Bronchial epithelial cell (primary cell): ENCODE measurements around the gene SLC20A1. TPM values are rescaled to one million over a fixed set of nuclear protein-coding genes. Genes with fewer than 3 reads are reported as not detected.
"Not testable (repeated sequence)": the region's sequence is repeated elsewhere in the genome, so short reads cannot be mapped to it uniquely, and the experiment has no call there.

Experiments used
- DNase-seq: peaks from one replicate; pipeline ENCODE4 v3.0.0-alpha.2; 2010; ENCODE audit warnings: low read depth
- FAIRE-seq: peaks from 2 replicates; lab custom pipeline; 2011; peaks lifted over from hg19 to GRCh38; lab: Jason Lieb, UNC
- H3K27me3 ChIP-seq: 2 replicates; pipeline ENCODE4 v1.5.1; 2011; ENCODE audit warnings: low read length; ENCODE audit not compliant: control insufficient read depth, insufficient read depth
- H3K36me3 ChIP-seq: 2 replicates; pipeline ENCODE4 v1.5.1; 2011; ENCODE audit warnings: low read length; ENCODE audit not compliant: control insufficient read depth, insufficient read depth
- H3K4me3 ChIP-seq: 2 replicates; pipeline ENCODE4 v1.5.1; 2011; ENCODE audit warnings: mild to moderate bottlenecking, low read depth, low read length, control low read depth
- total RNA-seq: library from RNA; depleted of rRNA; stranded (reverse); fragments of >200 nt; gene quantifications from 2 replicates; pipeline ENCODE4 v1.2.1, GENCODE V29; 2014
- TF ChIP-seq, protein P1 (sequence below): IDR thresholded peaks from 2 replicates; pipeline ENCODE4 v1.5.1; 2011; ENCODE audit warnings: mild to moderate bottlenecking, moderate library complexity, low read length, control low read depth, inconsistent platforms; ENCODE audit not compliant: insufficient read depth, severe bottlenecking

SLC20A1 gene
- total RNA-seq, 1 donor from 2014 or later, result 63.4 TPM

DNA sequence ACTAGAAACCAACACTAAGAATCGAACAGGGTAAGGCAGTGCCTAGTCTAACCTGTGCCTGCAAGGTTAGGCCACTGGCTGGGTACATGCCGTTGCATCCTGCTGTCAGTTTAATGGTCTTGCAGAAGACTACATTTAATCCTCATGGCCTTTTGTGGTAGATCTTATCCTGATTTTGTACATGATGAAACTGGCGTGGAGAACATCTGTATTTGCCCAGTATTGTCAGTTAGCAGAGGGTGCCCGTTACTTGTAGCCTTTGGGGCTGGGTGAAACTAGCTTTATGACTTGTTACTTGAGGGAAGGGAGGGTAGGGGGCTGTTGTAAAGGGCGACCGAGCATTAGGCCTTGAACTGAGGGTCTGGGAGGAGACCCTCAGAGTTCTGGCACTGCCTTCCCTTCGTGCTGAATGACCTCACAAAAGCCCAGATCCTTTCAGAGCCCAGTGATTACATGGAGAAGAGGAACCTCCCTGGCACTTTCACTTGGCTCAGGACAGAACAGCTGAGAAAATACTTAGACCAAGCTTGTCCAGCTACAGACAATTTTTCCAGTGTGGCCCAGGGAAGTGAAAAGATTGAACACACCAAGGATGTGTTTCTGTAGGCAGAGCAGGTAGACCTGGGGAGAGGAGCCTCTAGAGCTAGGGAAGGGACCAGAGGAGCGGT lies 19.5 kb downstream of the SLC20A1 start:
- no peak for DNase-seq

DNA sequence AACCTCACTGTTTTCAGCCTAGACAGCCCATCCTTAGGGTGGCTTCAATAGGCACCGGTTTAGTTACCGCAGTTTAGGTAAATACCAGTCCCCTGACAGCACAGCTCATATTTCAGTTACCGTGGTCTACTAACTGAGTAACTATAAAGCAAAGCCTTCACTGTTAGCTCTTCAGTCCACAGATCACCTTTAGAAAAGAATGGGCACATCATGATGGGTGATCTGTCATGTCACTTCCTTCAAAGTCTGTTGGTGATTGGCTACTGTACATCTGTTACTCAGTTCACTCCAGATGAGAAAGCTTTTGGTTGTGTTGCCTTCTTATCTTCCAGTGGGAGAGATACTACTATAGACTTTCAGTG lies 21.0 kb downstream of the SLC20A1 start:
- no peak for FAIRE-seq

More for the DNA sequence above, 19.5 kb downstream of the SLC20A1 start:
- no peak for FAIRE-seq
- TF ChIP-seq, protein P1, sequence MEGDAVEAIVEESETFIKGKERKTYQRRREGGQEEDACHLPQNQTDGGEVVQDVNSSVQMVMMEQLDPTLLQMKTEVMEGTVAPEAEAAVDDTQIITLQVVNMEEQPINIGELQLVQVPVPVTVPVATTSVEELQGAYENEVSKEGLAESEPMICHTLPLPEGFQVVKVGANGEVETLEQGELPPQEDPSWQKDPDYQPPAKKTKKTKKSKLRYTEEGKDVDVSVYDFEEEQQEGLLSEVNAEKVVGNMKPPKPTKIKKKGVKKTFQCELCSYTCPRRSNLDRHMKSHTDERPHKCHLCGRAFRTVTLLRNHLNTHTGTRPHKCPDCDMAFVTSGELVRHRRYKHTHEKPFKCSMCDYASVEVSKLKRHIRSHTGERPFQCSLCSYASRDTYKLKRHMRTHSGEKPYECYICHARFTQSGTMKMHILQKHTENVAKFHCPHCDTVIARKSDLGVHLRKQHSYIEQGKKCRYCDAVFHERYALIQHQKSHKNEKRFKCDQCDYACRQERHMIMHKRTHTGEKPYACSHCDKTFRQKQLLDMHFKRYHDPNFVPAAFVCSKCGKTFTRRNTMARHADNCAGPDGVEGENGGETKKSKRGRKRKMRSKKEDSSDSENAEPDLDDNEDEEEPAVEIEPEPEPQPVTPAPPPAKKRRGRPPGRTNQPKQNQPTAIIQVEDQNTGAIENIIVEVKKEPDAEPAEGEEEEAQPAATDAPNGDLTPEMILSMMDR, result no peak
- H3K4me3 ChIP-seq, result no peak overlapping the region
- peaks cover 1% of the 10 kb centered on the region for H3K36me3 ChIP-seq
- no peaks in the 10 kb centered on the region for H3K27me3 ChIP-seq

DNA sequence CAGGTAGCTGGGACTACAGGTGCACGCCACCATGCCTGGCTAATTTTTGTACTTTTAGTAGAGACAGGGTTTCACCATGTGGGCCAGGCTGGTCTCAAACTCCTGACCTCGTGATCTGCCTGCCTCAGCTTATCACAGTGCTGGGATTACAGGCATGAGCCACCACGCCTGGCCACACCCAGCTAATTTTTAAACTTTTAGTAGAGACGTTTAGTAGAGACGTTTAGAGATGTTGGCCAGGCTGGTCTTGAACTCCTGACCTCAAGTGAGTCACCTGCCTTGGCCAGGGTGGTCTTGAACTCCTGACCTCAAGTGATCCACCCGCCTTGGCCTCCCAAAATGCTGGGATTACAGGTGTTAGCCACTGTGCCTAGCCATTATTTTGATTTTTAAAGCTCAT lies 21.8 kb downstream of the SLC20A1 start:
- not testable (repeated sequence) for DNase-seq, FAIRE-seq, H3K36me3 ChIP-seq, H3K27me3 ChIP-seq, H3K4me3 ChIP-seq

More for the DNA sequence above, 21.0 kb downstream of the SLC20A1 start:
- H3K36me3 ChIP-seq, result no peaks in the 10 kb centered on the region
- peak; percentile 54 for DNase-seq
- TF ChIP-seq, protein P1, result no peak
- H3K27me3 ChIP-seq, result no peaks in the 10 kb centered on the region
- H3K4me3 ChIP-seq, result no peak overlapping the region

DNA sequence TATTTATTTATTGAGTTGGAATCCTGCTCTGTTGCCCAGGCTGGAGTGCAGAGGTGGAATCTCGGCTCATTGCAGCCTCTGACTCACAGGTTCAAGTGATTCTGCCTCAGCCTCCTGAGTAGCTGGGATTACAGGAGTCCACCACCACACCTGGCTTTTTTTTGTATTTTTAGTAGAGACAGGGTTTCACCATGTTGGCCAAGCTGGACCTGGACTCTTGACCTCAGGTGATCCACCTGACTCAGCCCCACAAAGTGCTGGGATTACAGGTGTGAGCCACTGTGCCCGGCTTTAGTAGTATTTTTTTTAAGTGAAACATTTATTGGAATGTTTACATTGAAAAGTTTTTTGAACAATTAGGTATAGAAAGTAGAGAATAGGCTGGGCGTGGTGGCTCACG lies 23.9 kb downstream of the SLC20A1 start:
- DNase-seq (no peak), FAIRE-seq (no peak)
- Histone ChIP-seq H3K27me3 (no peaks in the 10 kb centered on the region), H3K36me3 (no peaks in the 10 kb centered on the region), H3K4me3 (no peak overlapping the region)
- TF ChIP-seq, protein P1, result no peak

DNA sequence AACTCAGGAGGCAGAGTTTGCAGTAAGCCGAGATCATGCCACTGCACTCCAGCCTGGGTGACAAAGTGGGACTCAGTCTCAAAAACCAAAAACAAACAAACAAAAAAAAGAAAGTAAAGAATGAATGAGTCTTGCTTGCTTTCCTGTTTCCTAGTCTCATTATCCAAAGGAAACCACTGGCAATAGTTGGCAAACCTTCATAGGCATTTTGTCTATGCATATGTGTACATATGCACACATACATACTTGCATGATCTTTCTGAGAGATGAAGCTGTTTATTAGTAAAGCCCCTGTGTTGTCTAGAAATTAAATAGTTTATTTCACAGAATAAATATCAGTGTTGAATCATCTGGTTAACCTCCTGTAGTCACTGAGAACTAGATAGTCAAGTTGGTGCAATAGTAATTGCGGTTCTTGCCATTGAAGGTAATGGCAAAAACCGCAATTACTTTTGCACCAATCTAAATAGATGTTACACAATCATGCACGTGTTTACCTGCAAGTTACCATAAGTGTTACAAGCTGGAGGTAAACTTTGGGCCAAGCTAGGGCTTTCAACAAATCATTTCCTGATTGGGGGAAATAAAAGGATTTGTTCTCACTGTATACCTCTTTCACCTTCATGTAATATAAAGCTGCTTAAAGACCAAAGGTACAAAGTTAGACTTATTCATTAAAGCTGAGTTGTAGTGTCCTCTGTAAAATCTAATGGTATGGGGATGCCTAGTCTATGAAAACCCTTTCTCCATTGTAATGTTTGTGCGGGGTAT lies 24.7 kb downstream of the SLC20A1 start:
- TF ChIP-seq, protein P1, result no peak
- Histone ChIP-seq H3K27me3 (no peaks in the 10 kb centered on the region), H3K36me3 (no peaks in the 10 kb centered on the region), H3K4me3 (no peak overlapping the region)
- no peak for FAIRE-seq
- DNase-seq, result no peak

DNA sequence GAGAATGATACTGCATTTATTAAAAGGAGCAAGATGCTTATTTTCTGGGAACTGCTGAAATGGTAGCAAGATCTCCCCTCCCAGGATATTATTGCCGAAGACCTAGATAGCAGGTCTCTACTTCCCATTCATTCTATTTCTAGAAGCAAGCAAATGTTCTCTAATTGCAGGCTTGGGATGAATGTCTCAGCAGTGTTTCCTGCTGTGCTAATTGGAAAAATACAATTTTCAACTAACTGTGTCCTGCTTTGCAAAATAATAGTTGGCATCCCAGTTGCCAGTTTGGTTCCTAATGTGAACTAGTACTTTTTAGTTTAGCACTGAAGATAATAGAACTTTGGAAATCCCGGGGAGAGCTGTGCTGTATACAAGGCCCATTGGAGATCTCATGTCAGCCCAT lies 26.1 kb downstream of the SLC20A1 start:
- no peaks in the 10 kb centered on the region for H3K27me3 ChIP-seq
- no peak overlapping the region for H3K4me3 ChIP-seq
- DNase-seq (no peak), FAIRE-seq (no peak)
- no peaks in the 10 kb centered on the region for H3K36me3 ChIP-seq
- TF ChIP-seq, protein P1, result no peak
